Glomerular visceral epithelial cell (primary cell): ENCODE data around the gene ATOH8.
"Not testable (repeated sequence)": the region's sequence is repeated elsewhere in the genome, so short reads cannot be mapped to it uniquely, and the experiment has no call there.

ENCODE experiments used
- DNase-seq: peaks from one replicate; pipeline ENCODE4 v3.0.0-alpha.2; 2016; ENCODE audit errors: extremely low spot score

ATOH8 gene

GRCh38 chr2:85753525-85754312 is at the start of gene ATOH8:
ATOH8 (plus strand) TSS chr2:85753991; CDS start chr2:85754190, 199 bp downstream.
- peak; percentile 45 for DNase-seq

GRCh38 chr2:85704038-85704437 is 49.8 kb upstream of the ATOH8 start:
- no peak for DNase-seq

- DNase-seq, result no peak
Observed at GRCh38 chr2:85704800-85705679, 48.8 kb upstream of the ATOH8 start.

- DNase-seq, result peak; percentile 67
Observed at GRCh38 chr2:85705680-85706039, 48.1 kb upstream of the ATOH8 start.

GRCh38 chr2:85706063-85706462 is 47.7 kb upstream of the ATOH8 start:
- no peak for DNase-seq

- DNase-seq, result no peak
Observed at GRCh38 chr2:85706599-85707296, 47.0 kb upstream of the ATOH8 start.

GRCh38 chr2:85707304-85707703 is 46.5 kb upstream of the ATOH8 start:
- peak; percentile 84 for DNase-seq

GRCh38 chr2:85708641-85709040 is 45.1 kb upstream of the ATOH8 start:
- DNase-seq, result no peak

GRCh38 chr2:85709401-85709811 is 44.4 kb upstream of the ATOH8 start:
- DNase-seq, result no peak

GRCh38 chr2:85710687-85711577 is 42.9 kb upstream of the ATOH8 start:
- no peak for DNase-seq

- no peak for DNase-seq
Observed at GRCh38 chr2:85711578-85712060, 42.2 kb upstream of the ATOH8 start.

- DNase-seq, result no peak
Observed at GRCh38 chr2:85712336-85712735, 41.5 kb upstream of the ATOH8 start.

- DNase-seq, result no peak
Observed at GRCh38 chr2:85712849-85713612, 40.8 kb upstream of the ATOH8 start.

GRCh38 chr2:85713836-85714235 is 40.0 kb upstream of the ATOH8 start:
- no peak for DNase-seq

- not testable (repeated sequence) for DNase-seq
Observed at GRCh38 chr2:85714421-85714820, 39.4 kb upstream of the ATOH8 start.

GRCh38 chr2:85714841-85715240 is 39.0 kb upstream of the ATOH8 start:
- no peak for DNase-seq

GRCh38 chr2:85716346-85716914 is 37.4 kb upstream of the ATOH8 start:
- no peak for DNase-seq

- no peak for DNase-seq
Observed at GRCh38 chr2:85717308-85718008, 36.3 kb upstream of the ATOH8 start.

- DNase-seq, result no peak
Observed at GRCh38 chr2:85718009-85718391, 35.8 kb upstream of the ATOH8 start.
